NCI-H2196 (cell line): ENCODE measurements around the gene RAB3D.
"Not testable (repeated sequence)": the region's sequence is repeated elsewhere in the genome, so short reads cannot be mapped to it uniquely, and the experiment has no call there.

Source experiments
- DNase-seq: peaks from one replicate; lab custom pipeline; 2025; ENCODE audit not compliant: unreplicated experiment; lab: John Stamatoyannopoulos, UW

RAB3D gene

GRCh38 chr19:11340099-11340467 lies 626 bp upstream of the RAB3D start:
- DNase-seq, result not testable (repeated sequence)

GRCh38 chr19:11338569-11339253 lies 746 bp downstream of the RAB3D start:
- no peak for DNase-seq

GRCh38 chr19:11338121-11338520 lies 1.3 kb downstream of the RAB3D start:
- DNase-seq, result no peak

- no peak for DNase-seq
Measured at GRCh38 chr19:11337080-11337479, 2.4 kb downstream of the RAB3D start.

GRCh38 chr19:11335449-11336146 lies 3.9 kb downstream of the RAB3D start:
- DNase-seq, result no peak

- DNase-seq, result not testable (repeated sequence)
Measured at GRCh38 chr19:11333838-11334237, 5.6 kb downstream of the RAB3D start.

GRCh38 chr19:11332822-11333221 lies 6.6 kb downstream of the RAB3D start:
- DNase-seq, result no peak

GRCh38 chr19:11331502-11331901 lies 8.0 kb downstream of the RAB3D start:
- DNase-seq, result no peak

- no peak for DNase-seq
Measured at GRCh38 chr19:11330127-11330526, 9.3 kb downstream of the RAB3D start.

- DNase-seq, result no peak
Measured at GRCh38 chr19:11325544-11325943, 13.9 kb downstream of the RAB3D start.

GRCh38 chr19:11324748-11325389 lies 14.6 kb downstream of the RAB3D start:
- DNase-seq, result no peak

GRCh38 chr19:11324079-11324661 lies 15.3 kb downstream of the RAB3D start:
- peak; percentile 91 for DNase-seq

- no peak for DNase-seq
Measured at GRCh38 chr19:11323601-11324078, 15.8 kb downstream of the RAB3D start.

GRCh38 chr19:11322269-11323024 lies 17.0 kb downstream of the RAB3D start:
- DNase-seq, result no peak

- no peak for DNase-seq
Measured at GRCh38 chr19:11321191-11322126, 18.0 kb downstream of the RAB3D start.

- DNase-seq, result not testable (repeated sequence)
Measured at GRCh38 chr19:11320278-11320995, 19.0 kb downstream of the RAB3D start.

GRCh38 chr19:11306337-11306736 lies 33.1 kb downstream of the RAB3D start:
- no peak for DNase-seq

- no peak for DNase-seq
Measured at GRCh38 chr19:11304936-11305335, 34.5 kb downstream of the RAB3D start.

GRCh38 chr19:11300811-11301120 lies 38.7 kb downstream of the RAB3D start:
- DNase-seq, result no peak
